Right renal pelvis (tissue), 4 donors: Measurements from ENCODE around the gene PIM3. TPM values are rescaled to one million over a fixed set of nuclear protein-coding genes. Genes with fewer than 3 reads are reported as not detected.
A peak's percentile ranks its signal among the peaks of the same experiment; 100 is the strongest.
"Not testable (repeated sequence)": the region's sequence is repeated elsewhere in the genome, so short reads cannot be mapped to it uniquely, and the experiment has no call there.

Experiments
- DNase-seq, 4 donors: peaks; one replicate each; pipeline ENCODE4 v3.0.0-alpha.2; 2013; ENCODE audit warnings: low read depth in 4 of 4, low spot score in 3 of 4, missing footprints in 1 of 4
- polyA plus RNA-seq, 4 donors: library from polyadenylated mRNA; unstranded; fragments of 120-200 nt; gene quantifications; one replicate each; pipeline ENCODE4 v1.2.1, GENCODE V29; 2013; ENCODE audit not compliant: insufficient read length in 4 of 4

The PIM3 gene
- polyA plus RNA-seq, 4 donors, result 16.9 to 30.4 (median 17.6) TPM

- DNase-seq, result no peak
Measured at GRCh38 chr22:49941507-49942316, 18.9 kb upstream of the PIM3 start.

- no peak for DNase-seq
Measured at GRCh38 chr22:49942565-49943404, 17.8 kb upstream of the PIM3 start.

- no peak for DNase-seq
Measured at GRCh38 chr22:49943405-49943765, 17.2 kb upstream of the PIM3 start.

- no peak for DNase-seq
Measured at GRCh38 chr22:49943771-49944398, 16.7 kb upstream of the PIM3 start.

GRCh38 chr22:49944399-49944891, 16.1 kb upstream of the PIM3 start:
- no peak for DNase-seq

GRCh38 chr22:49945042-49945794, 15.4 kb upstream of the PIM3 start:
- DNase-seq, result not testable (repeated sequence)

GRCh38 chr22:49946612-49947295, 13.8 kb upstream of the PIM3 start:
- DNase-seq, result no peak

- no peak for DNase-seq
Measured at GRCh38 chr22:49947296-49947622, 13.3 kb upstream of the PIM3 start.

GRCh38 chr22:49948116-49948957, 12.2 kb upstream of the PIM3 start:
- no peak for DNase-seq

- DNase-seq, result no peak
Measured at GRCh38 chr22:49948958-49949913, 11.3 kb upstream of the PIM3 start.

- DNase-seq, result no peak
Measured at GRCh38 chr22:49949914-49950292, 10.7 kb upstream of the PIM3 start.

- no peak for DNase-seq
Measured at GRCh38 chr22:49950396-49950994, 10.1 kb upstream of the PIM3 start.

GRCh38 chr22:49951000-49951677, 9.4 kb upstream of the PIM3 start:
- peak in 1 of 4 donors; percentile 64 for DNase-seq

- DNase-seq, result no peak
Measured at GRCh38 chr22:49951678-49951985, 8.9 kb upstream of the PIM3 start.

- no peak for DNase-seq
Measured at GRCh38 chr22:49951986-49952896, 8.3 kb upstream of the PIM3 start.

GRCh38 chr22:49953027-49953679, 7.4 kb upstream of the PIM3 start:
- DNase-seq, result no peak
